ENCODE measurements around the gene KHDC4.

DNA sequence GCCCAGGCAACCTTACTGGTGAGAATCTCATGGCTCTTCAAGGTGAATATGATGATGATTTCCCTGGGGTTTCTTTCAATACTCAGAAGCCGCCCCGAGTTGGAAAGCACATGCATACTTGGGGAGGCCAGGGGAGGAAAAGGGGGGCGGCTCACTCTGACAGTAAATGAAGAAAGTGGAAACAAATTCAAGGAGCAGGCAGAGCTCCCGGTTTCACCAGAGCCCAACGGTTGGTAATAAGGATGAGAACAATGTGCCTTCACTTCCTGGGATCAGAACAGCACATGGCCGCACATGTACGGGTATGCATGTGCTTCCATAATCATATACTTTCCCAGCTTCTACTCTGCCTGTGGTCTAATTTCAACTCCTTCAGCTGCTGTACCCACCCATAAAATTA lies 47.9 kb upstream of the KHDC4 start:
- no peak for TF ChIP-seq POLR2A (conservative IDR thresholded peaks at IDR 0.05)
- TF ChIP-seq SP1 (CRISPR knock-in tag; IDR thresholded peaks at IDR 0.05): no peak
- no peak for TF ChIP-seq EGR1 (conservative IDR thresholded peaks at IDR 0.05)
- TF ChIP-seq, protein P1, sequence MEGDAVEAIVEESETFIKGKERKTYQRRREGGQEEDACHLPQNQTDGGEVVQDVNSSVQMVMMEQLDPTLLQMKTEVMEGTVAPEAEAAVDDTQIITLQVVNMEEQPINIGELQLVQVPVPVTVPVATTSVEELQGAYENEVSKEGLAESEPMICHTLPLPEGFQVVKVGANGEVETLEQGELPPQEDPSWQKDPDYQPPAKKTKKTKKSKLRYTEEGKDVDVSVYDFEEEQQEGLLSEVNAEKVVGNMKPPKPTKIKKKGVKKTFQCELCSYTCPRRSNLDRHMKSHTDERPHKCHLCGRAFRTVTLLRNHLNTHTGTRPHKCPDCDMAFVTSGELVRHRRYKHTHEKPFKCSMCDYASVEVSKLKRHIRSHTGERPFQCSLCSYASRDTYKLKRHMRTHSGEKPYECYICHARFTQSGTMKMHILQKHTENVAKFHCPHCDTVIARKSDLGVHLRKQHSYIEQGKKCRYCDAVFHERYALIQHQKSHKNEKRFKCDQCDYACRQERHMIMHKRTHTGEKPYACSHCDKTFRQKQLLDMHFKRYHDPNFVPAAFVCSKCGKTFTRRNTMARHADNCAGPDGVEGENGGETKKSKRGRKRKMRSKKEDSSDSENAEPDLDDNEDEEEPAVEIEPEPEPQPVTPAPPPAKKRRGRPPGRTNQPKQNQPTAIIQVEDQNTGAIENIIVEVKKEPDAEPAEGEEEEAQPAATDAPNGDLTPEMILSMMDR (IDR thresholded peaks at IDR 0.05 in 2 of 3, conservative IDR thresholded peaks at IDR 0.05 in 1 of 3; ENCODE audit: insufficient read depth in 2 of 3, low read depth in 1 of 3, low read length in 3 of 3): no peak
- TF ChIP-seq FUS (optimal IDR thresholded peaks at IDR 0.05; ENCODE audit: low read depth, low read length): no peak
- no peak for TF ChIP-seq SMARCA5 (IDR thresholded peaks at IDR 0.05)
- no peak for TF ChIP-seq SMAD3 (CRISPR knock-in tag; conservative IDR thresholded peaks at IDR 0.05)
- TF ChIP-seq MED1 (CRISPR knock-in tag; IDR thresholded peaks at IDR 0.05; ENCODE audit: borderline replicate concordance): no peak
- TF ChIP-seq GABPB1 (CRISPR knock-in tag; IDR thresholded peaks at IDR 0.05): no peak
- no peak for TF ChIP-seq ZSCAN29 (IDR thresholded peaks at IDR 0.05)
- no peak for TF ChIP-seq GTF2F1 (IDR thresholded peaks at IDR 0.05; ENCODE audit: low read depth, low read length)
- no peak for TF ChIP-seq NR4A1 (CRISPR knock-in tag; IDR thresholded peaks at IDR 0.05)
- TF ChIP-seq NR4A1 (tag; IDR thresholded peaks at IDR 0.05): no peak
- no peak for TF ChIP-seq CBFA2T3 (IDR thresholded peaks at IDR 0.05)

Data from K562 (cell line).